CD4-positive, alpha-beta T cell (primary cell): ENCODE data around the gene HOXA3. TPM values are rescaled to one million over a fixed set of nuclear protein-coding genes. Genes with fewer than 3 reads are reported as not detected.

Experiments
- ATAC-seq: fragments of 200-7000 bp; cut with Tn5 transposase; one replicate; pipeline ENCODE4 v1.10.0; 2022; ENCODE audit warnings: mild to moderate bottlenecking; ENCODE audit not compliant: poor library complexity
- CTCF ChIA-PET: fragments of 350-600 bp; sonication (Branson Sonifier 250); formaldehyde crosslinking; loops from one replicate; lab custom pipeline; 2021; ENCODE audit warnings: antibody characterized with exemption, inconsistent platforms; lab: Charles Lee
- POLR2A ChIA-PET: fragments of 350-600 bp; sonication (Branson Sonifier 250); formaldehyde crosslinking; loops from one replicate; lab custom pipeline; 2021; ENCODE audit warnings: antibody characterized with exemption, inconsistent platforms; lab: Charles Lee
- DNase-seq, 14 experiments: peaks; one replicate each; pipeline ENCODE4 v3.0.0-alpha.2; 2013 to 2020; ENCODE audit warnings: mixed read lengths in 2 of 14
- H3K27ac ChIP-seq, 2 donors: one replicate each; pipeline versions ENCODE4 v1.5.1 to v1.7.0; 2013; ENCODE audit warnings: low read length in 2 of 2, low read depth in 1 of 2, mild to moderate bottlenecking in 1 of 2
- H3K27me3 ChIP-seq, 2 experiments: 1 replicate in 1 of 2; 2 replicates in 1 of 2; pipeline versions ENCODE4 v1.6.1 to v1.7.0; 2013; ENCODE audit warnings: low read length in 2 of 2, control low read depth in 1 of 2, mild to moderate bottlenecking in 1 of 2, moderate library complexity in 1 of 2; ENCODE audit not compliant: insufficient read depth in 2 of 2, control insufficient read depth in 1 of 2
- H3K36me3 ChIP-seq: one replicate; pipeline ENCODE4 v1.6.1; 2013; ENCODE audit warnings: low read length, control low read depth; ENCODE audit not compliant: insufficient read depth
- H3K4me1 ChIP-seq: one replicate; pipeline ENCODE4 v1.6.1; 2013; ENCODE audit warnings: low read length, control low read depth; ENCODE audit not compliant: insufficient read depth
- H3K4me3 ChIP-seq: one replicate; pipeline ENCODE4 v1.5.1; 2013; ENCODE audit warnings: mild to moderate bottlenecking, low read length, moderate library complexity
- H3K9me3 ChIP-seq, 2 experiments: 1 replicate in 1 of 2; 2 replicates in 1 of 2; pipeline versions ENCODE4 v1.6.1 to v1.7.0; 2013; ENCODE audit warnings: low read length in 2 of 2, mild to moderate bottlenecking in 2 of 2, control low read depth in 1 of 2, moderate library complexity in 1 of 2; ENCODE audit not compliant: control insufficient read depth in 1 of 2, insufficient read depth in 1 of 2
- H3K27ac Mint-ChIP-seq: one replicate; pipeline ENCODE4 v1.8.0; 2020; ENCODE audit warnings: mixed read lengths
- H3K27me3 Mint-ChIP-seq: one replicate; pipeline ENCODE4 v1.8.0; 2021; ENCODE audit warnings: mixed read lengths
- H3K36me3 Mint-ChIP-seq: one replicate; pipeline ENCODE4 v1.8.0; 2021; ENCODE audit warnings: low read depth, mixed read lengths
- H3K4me1 Mint-ChIP-seq: one replicate; pipeline ENCODE4 v1.8.0; 2021; ENCODE audit warnings: low read depth, mixed read lengths
- H3K4me3 Mint-ChIP-seq: one replicate; pipeline ENCODE4 v1.8.0; 2020; ENCODE audit warnings: mild to moderate bottlenecking, mixed read lengths
- H3K9me3 Mint-ChIP-seq: one replicate; pipeline ENCODE4 v1.8.0; 2020; ENCODE audit warnings: mixed read lengths
- CTCF ChIP-seq: fragments of 200-600 bp; IDR thresholded peaks from one replicate; pipeline ENCODE4 v1.8.0; 2022; ENCODE audit warnings: antibody characterized with exemption, mild to moderate bottlenecking
- intact Hi-C, 2 experiments: fragments of 100-400 bp; cut with DNase I in 1 of 2; cut with micrococcal nuclease in 1 of 2; formaldehyde crosslinking; loops; one replicate each; pipeline versions ENCODE4 v1.15.1 to v1.9.0; 2023 to 2025; cut with DNase I, micrococcal nuclease
- total RNA-seq, 174 experiments: library from RNA in 2 of 174; stranded (reverse) in 2 of 174; gene quantifications; one replicate each; pipeline ENCODE4 v1.2.3 and lab custom pipeline; 2021 to 2026

Gene HOXA3
- total RNA-seq, 2 experiments from 2014 or later: not detected

- H3K27me3 ChIP-seq: peaks cover 50 to 52% of the 10 kb centered on the region in 2 experiments
- no peak for TF ChIP-seq CTCF
- ATAC-seq (no peak), DNase-seq (no peak)
- CTCF ChIA-PET: no interaction called here
- Mint-ChIP-seq H3K4me3 (no peak overlapping the region), H3K27ac (no peak overlapping the region), H3K4me1 (peaks cover 18% of the 10 kb centered on the region), H3K36me3 (no peaks in the 10 kb centered on the region), H3K9me3 (no peaks in the 10 kb centered on the region), H3K27me3 (peaks cover 67% of the 10 kb centered on the region)
- H3K9me3 ChIP-seq: peaks cover 0 to 23% of the 10 kb centered on the region in 2 experiments
- peaks cover 13% of the 10 kb centered on the region for H3K4me1 ChIP-seq
- no peak overlapping the region for H3K4me3 ChIP-seq
- POLR2A ChIA-PET: no interaction called here
- H3K27ac ChIP-seq: no peak overlapping the region
- intact Hi-C loops: no loop called here
- H3K36me3 ChIP-seq: no peaks in the 10 kb centered on the region
Measured at GRCh38 chr7:27105301-27106031, 46.9 kb downstream of the HOXA3 start.

- POLR2A ChIA-PET: no interaction called here
- TF ChIP-seq CTCF: no peak
- peaks cover 77% of the 10 kb centered on the region for H3K27me3 Mint-ChIP-seq
Measured at GRCh38 chr7:27104341-27105058, 47.9 kb downstream of the HOXA3 start.

GRCh38 chr7:27103489-27104226 lies 48.7 kb downstream of the HOXA3 start:
- Histone ChIP-seq H3K4me3 (no peak overlapping the region), H3K4me1 (peaks cover 16% of the 10 kb centered on the region), H3K9me3 (peaks cover 0 to 24% of the 10 kb centered on the region in 2 experiments), H3K36me3 (no peaks in the 10 kb centered on the region), H3K27ac (no peak overlapping the region), H3K27me3 (peaks cover 57 to 66% of the 10 kb centered on the region in 2 experiments)
- intact Hi-C loops: no loop called here
- CTCF ChIA-PET: no interaction called here
- Mint-ChIP-seq H3K9me3 (no peaks in the 10 kb centered on the region), H3K27me3 (peaks cover 81% of the 10 kb centered on the region), H3K27ac (no peak overlapping the region), H3K4me3 (peak overlapping the region; percentile 48), H3K36me3 (no peaks in the 10 kb centered on the region), H3K4me1 (peaks cover 18% of the 10 kb centered on the region)
- DNase-seq (no peak), ATAC-seq (no peak)
- POLR2A ChIA-PET: no interaction called here
- no peak for TF ChIP-seq CTCF

More at GRCh38 chr7:27104341-27105058, 47.9 kb downstream of the HOXA3 start:
- CTCF ChIA-PET: no interaction called here
- no peak overlapping the region for H3K27ac Mint-ChIP-seq
- Histone ChIP-seq H3K4me3 (no peak overlapping the region), H3K27me3 (peaks cover 50 to 60% of the 10 kb centered on the region in 2 experiments), H3K36me3 (no peaks in the 10 kb centered on the region), H3K9me3 (peaks cover 0 to 20% of the 10 kb centered on the region in 2 experiments), H3K4me1 (peaks cover 13% of the 10 kb centered on the region), H3K27ac (no peak overlapping the region)
- no peaks in the 10 kb centered on the region for H3K36me3 Mint-ChIP-seq
- H3K9me3 Mint-ChIP-seq: no peaks in the 10 kb centered on the region
- H3K4me1 Mint-ChIP-seq: peaks cover 18% of the 10 kb centered on the region
- H3K4me3 Mint-ChIP-seq: no peak overlapping the region
- DNase-seq (no peak), ATAC-seq (no peak)
- intact Hi-C loops: no loop called here
